NB4 (cell line): ENCODE results near the gene GAST.

Experiments
- MAX ChIP-seq: IDR thresholded peaks from 2 replicates; pipeline ENCODE4 v1.6.1; 2011; ENCODE audit warnings: low read depth, low read length
- POLR2A ChIP-seq: IDR thresholded peaks from 2 replicates; pipeline ENCODE4 v1.6.1; 2011; ENCODE audit warnings: mild to moderate bottlenecking; ENCODE audit not compliant: insufficient read length; ENCODE audit errors: extremely low read depth
- TF ChIP-seq, protein P1 (sequence below): IDR thresholded peaks from one replicate; pipeline ENCODE4 v1.5.1; 2012; ENCODE audit warnings: low read depth, low read length

DNA sequence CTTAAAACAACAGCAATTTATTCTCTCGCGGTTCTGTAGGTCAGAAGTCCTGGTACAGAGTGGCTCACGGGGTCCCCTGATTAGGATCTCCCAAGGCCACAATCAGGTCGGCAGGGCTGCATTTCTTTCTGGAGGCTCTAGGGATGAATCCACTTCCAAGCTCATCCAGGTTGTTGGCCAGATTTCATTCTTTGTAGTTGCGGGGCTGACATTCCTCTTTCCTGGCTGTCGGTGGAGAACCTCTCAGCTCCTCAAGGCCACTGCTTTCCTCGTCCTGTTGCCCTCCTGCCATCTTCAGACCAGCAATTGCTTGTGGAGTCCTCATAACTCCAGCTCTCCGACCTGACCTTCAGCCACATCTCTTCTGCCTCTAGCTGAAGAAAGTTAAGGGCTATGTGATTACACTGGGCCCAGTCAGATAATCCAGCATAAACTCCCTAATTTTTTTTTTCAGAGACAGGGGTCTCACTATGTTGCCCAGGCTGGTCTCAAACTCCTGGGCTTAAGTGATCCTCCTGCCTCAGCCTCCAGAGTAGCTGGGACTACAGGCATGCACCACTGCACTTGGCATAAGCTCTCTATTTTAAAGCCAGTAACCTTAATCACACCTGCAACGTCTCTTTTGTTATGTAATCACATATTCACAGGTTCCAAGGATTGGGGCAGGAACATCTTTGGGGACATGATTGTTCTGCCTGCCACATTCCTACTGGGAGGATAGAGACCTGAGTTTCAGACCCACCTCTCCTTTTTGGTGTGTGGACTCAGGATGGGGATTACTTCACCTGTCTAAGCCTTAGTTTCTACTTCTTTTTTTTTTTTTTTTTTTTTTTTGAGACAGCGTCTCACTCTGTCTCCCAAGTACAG lies 4.1 kb upstream of the GAST start:
- no peak for TF ChIP-seq POLR2A
- TF ChIP-seq, protein P1, sequence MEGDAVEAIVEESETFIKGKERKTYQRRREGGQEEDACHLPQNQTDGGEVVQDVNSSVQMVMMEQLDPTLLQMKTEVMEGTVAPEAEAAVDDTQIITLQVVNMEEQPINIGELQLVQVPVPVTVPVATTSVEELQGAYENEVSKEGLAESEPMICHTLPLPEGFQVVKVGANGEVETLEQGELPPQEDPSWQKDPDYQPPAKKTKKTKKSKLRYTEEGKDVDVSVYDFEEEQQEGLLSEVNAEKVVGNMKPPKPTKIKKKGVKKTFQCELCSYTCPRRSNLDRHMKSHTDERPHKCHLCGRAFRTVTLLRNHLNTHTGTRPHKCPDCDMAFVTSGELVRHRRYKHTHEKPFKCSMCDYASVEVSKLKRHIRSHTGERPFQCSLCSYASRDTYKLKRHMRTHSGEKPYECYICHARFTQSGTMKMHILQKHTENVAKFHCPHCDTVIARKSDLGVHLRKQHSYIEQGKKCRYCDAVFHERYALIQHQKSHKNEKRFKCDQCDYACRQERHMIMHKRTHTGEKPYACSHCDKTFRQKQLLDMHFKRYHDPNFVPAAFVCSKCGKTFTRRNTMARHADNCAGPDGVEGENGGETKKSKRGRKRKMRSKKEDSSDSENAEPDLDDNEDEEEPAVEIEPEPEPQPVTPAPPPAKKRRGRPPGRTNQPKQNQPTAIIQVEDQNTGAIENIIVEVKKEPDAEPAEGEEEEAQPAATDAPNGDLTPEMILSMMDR = no peak
- no peak for TF ChIP-seq MAX
